ENCODE data around the gene P2RY6.

Gene P2RY6

GRCh38 chr11:73237471-73238290 is 34.5 kb upstream of the P2RY6 start:
- no peak for DNase-seq (ENCODE audit: low spot score)

GRCh38 chr11:73239111-73239521 is 33.0 kb upstream of the P2RY6 start:
- DNase-seq (ENCODE audit: low spot score), result no peak

- DNase-seq (ENCODE audit: low spot score), result no peak
Observed at GRCh38 chr11:73239571-73240189, 32.5 kb upstream of the P2RY6 start.

GRCh38 chr11:73240190-73240781 is 31.9 kb upstream of the P2RY6 start:
- DNase-seq (ENCODE audit: low spot score), result no peak

- DNase-seq (ENCODE audit: low spot score), result no peak
Observed at GRCh38 chr11:73241300-73241699, 30.8 kb upstream of the P2RY6 start.

GRCh38 chr11:73242251-73243092 is 29.7 kb upstream of the P2RY6 start:
- DNase-seq (ENCODE audit: low spot score), result peak; percentile 84

GRCh38 chr11:73243093-73243485 is 29.0 kb upstream of the P2RY6 start:
- DNase-seq (ENCODE audit: low spot score), result no peak

GRCh38 chr11:73244589-73245240 is 27.4 kb upstream of the P2RY6 start:
- no peak for DNase-seq (ENCODE audit: low spot score)

GRCh38 chr11:73245461-73245860 is 26.7 kb upstream of the P2RY6 start:
- no peak for DNase-seq (ENCODE audit: low spot score)

- no peak for DNase-seq (ENCODE audit: low spot score)
Observed at GRCh38 chr11:73246303-73246702, 25.8 kb upstream of the P2RY6 start.

GRCh38 chr11:73248526-73249185 is 23.5 kb upstream of the P2RY6 start:
- DNase-seq (ENCODE audit: low spot score), result no peak

- DNase-seq (ENCODE audit: low spot score), result no peak
Observed at GRCh38 chr11:73249304-73249703, 22.8 kb upstream of the P2RY6 start.

GRCh38 chr11:73249853-73250783 is 22.0 kb upstream of the P2RY6 start:
- DNase-seq (ENCODE audit: low spot score), result no peak

GRCh38 chr11:73252577-73253191 is 19.5 kb upstream of the P2RY6 start:
- no peak for DNase-seq (ENCODE audit: low spot score)

GRCh38 chr11:73257342-73258103 is 14.6 kb upstream of the P2RY6 start:
- DNase-seq (ENCODE audit: low spot score), result no peak

GRCh38 chr11:73258104-73259035 is 13.8 kb upstream of the P2RY6 start:
- DNase-seq (ENCODE audit: low spot score), result no peak

GRCh38 chr11:73259406-73260126 is 12.6 kb upstream of the P2RY6 start:
- DNase-seq (ENCODE audit: low spot score), result no peak
